RPMI7951 (cell line): ENCODE measurements around the gene FUCA1. TPM values are rescaled to one million over a fixed set of nuclear protein-coding genes. Genes with fewer than 3 reads are reported as not detected.
A peak's percentile ranks its signal among the peaks of the same experiment; 100 is the strongest.

Source experiments
- DNase-seq: peaks from one replicate; pipeline ENCODE4 v3.0.0-alpha.2; 2012; ENCODE audit warnings: low read depth
- total RNA-seq: library from RNA; depleted of rRNA; stranded (reverse); fragments of >200 nt; shearing (Covaris generic); gene quantifications from 2 replicates; pipeline ENCODE4 v1.2.3, GENCODE V29; 2014; rRNA removed

FUCA1 gene
- total RNA-seq, 1 experiment from 2014 or later = 40.9 TPM

DNA sequence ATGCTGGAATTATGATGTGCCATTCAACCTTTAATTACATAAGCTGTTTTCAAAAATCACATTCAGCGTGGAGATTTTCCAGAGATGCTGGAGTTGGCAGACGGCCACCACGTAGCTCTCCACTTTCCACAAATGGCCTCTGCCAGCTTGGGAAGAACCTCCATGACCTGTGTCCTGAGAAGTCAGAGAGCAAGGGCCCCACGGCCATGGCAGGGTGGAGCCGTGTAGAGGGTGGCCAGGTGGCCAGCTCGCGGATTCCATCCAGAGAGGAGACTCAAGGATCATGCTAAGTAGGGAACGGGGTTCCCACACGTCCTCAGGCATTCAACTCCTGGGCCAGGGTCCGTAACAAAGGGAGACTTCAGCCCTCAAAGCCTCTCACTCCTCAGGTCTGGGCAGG lies 66.2 kb downstream of the FUCA1 start:
- DNase-seq = no peak

DNA sequence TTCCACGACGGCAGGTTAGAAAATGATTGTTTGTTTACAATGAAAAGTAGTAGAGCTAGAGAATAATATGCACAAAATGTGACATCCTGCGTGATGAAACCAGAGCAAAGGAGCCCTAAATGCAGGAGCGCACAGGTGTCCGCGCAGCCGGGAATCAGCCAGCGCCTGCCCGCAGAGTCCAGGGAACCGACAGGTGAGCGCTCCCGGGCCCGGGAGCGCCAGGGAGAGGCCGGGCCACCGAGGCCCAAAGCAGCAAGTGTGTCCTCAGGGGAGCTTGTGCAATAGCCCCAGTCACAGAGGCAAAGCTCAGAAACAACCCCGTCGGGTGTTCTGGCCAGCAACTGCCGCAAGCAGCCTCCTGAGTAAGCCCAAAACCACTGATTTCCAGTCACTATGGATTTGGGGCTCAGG lies 66.7 kb downstream of the FUCA1 start:
- no peak for DNase-seq

DNA sequence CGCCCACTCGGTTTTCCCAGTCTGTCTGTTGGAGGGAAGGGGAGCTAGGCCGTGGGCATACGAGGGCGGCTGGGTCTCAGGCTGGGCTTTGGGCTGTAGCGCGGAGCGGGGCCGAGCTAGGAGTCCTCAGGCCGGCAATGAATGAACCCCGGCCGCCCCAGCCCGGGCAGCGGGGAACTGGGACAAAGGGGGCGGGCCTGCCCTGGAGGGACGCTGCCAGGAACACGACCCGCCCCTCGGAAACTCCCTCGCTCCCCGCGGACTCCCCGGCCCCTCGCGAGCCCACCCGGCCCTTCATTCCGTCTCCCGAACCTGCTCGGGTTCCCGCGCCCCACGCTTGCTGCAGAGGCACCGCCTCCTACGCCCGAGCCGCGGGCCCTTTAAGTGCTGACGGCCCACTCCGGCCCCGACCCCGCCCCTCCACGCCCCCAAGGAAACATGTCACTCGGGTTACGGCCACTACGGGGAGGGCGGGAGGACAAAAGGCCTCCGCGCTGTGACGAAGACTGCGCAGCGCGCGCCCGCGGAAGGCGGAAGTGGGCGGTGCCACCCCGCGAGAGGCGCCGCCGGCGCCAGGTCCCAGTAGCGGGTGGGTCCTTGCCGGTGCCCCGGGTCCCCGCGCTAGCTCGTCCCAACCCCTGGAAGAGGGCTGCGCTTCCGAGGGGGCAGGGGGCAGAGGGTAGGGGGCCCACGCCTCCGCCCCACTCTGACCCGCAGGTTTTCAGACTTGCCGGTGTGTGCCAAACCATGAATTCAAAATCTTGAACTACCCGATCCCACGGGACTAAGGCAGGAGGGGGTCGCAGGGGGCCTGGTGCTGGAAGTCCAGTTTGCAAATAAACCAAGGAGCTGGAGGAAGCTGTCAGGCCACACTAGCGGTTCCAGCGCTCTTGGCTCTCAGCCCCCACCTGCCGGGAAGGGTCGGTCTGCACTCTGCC lies 67.4 kb downstream of the FUCA1 start, which contains the start of gene GALE:
Gene GALE (minus strand): TSS at position 355 of the 938 bp plus-strand sequence. CDS start 1,747 bp downstream, outside the sequence.
- DNase-seq = peak; percentile 96

DNA sequence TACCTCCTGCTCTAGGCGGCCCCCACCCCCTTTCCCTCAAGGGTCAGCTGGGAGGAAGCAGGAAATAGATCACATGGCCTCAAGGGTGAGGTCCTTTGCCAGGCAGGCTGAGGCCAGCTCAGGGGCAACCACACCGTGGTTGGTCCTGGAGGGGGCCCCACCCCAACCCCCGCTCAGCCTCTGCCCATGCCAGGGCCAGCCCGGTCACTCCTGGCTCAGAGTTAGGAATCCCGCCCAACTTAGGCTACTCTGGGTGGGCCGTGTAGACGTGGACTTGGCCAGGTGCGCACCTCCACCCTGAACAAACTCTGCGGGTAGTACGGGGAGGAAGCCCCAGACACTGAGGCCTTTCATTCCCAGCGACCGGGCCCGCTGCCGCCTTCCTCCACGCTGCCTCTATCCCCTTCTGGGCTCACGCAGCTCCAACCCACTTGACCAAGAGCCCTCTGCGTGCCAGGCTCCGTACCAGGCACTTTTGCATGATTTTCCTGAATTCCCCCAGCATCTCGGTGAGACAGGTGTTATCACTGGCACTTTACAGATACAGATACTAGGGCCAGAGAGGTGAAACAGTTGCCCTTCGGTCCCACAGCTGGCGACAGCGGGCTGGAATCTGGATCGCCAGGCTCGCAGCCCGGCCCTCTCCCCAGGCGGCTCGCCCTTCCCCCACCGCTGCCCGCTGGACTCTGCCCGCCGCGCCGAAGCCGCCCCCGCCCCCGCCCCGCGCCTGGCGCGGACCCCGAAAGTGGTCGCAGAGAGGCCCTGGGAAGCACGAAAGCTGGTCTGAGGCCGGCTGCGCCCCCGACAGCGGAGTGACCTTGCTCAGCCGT lies 68.3 kb downstream of the FUCA1 start:
- DNase-seq = peak; percentile 92

DNA sequence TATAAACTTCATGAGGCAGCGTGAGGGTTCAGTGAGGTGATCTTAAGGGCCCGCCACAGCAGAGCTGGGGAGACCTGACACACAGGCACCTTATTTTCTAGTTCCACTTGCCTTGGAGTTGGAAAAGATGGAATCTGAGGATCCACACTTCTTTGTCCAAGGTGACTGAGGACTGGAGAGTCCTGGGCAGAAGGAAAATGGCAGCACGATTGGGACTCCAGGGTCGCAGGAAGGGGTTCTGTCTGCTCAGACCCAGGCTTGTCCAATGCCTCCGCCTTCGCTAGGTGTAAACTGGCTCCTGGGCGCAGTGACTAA lies 68.9 kb downstream of the FUCA1 start:
- no peak for DNase-seq

DNA sequence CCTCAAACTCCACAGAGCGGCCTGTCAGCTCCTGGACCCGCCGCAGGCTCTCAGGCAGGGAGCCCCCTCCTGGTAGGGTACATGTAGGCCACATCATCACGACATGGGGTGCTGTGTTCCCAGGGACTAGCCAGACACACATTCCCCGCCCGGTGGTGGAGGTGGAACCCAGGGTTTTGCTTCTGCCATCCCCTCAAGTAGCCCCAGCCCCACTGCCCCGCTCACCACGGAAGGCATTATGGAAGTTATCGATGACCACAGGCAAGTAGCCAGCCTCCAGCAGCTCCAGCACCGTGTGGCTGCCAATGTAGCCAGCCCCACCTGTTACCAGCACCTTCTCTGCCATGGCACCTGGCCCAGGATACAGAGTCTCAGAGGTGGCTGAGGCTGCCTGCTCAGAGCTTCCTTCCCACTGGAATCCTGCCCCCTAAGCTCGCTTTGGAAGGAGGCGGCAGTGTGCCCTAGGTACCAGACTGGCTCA lies 69.4 kb downstream of the FUCA1 start:
- no peak for DNase-seq

DNA sequence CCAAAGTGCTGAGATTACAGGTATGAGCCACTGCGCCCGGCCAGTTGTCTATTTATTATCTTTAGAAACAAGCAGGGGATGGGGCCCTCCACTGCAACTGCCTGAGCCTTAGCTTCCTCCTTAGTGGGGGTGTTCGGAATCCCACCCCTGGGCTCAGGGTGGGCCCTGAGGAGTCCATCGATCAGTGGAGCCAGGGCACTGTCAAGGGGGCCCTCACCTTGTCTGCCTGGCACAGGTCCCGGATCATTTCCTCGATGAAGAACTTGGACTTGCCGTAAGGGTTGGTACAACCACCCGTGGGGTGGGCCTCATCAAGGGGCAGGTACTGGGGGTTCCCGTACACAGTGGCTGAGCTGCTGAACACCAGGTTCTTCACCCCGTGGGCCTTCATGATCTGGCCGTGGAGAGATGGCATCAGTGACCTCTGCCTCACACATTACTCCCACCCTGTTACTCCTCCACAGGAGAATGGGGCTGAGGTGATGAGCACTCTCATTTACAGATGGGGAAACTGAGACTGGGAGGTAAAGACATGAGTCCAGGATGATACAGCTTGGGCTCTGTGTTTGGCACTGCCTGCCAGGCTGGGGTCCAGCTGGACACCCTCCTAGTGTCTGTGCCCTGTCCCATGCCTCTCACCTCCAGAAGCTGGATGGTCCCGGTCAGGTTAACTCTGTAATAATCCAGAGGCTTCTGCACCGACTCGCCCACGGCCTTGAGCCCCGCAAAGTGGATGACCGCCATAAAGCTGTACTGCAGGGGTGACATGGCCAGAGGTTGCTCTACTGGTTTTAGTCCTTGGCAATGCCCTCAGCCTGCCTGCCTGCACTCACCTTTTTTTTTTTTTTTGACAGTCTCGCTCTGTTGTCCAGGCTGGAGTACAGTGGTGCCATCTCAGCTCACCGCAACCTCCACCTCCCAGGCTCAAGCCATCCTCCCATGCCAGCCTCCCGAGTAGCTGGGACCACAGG lies 70.3 kb downstream of the FUCA1 start:
- no peak for DNase-seq

DNA sequence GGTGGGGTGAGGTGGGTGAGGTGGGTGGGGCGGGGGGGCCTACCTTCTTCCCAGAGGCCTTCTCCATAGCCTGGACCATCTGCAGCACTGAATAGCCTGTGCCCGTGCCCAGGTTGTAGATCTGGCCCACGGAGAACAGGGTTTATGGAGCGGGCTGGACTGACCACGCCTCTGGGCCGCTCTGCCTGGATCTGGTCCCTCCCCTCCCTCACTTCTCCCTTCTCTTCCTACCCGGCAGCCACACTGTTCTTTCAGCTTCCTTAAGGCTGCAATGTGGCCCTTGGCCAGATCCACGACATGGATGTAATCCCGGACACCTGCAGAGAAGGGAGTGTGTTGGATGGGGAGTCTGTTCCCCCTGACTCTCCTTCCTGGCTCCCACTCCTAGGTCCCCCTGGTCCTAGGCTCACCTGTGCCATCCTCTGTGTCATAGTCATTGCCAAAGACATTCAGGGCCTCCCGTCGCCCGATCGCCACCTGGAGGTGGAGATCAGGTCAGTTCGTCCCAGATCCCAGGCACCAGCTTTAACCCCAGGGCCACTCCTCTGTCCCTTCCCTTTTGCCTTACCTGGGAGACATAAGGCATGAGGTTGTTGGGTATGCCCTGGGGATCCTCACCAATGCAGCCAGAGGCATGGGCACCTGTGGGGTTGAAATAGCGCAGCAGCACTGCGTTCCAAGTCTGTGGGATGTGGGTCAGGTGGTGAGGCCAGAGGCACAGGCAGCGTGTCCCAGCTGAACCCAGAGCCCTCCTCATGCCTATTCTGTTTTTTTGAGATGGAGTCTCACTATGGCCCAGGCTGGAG lies 71.4 kb downstream of the FUCA1 start:
- no peak for DNase-seq

DNA sequence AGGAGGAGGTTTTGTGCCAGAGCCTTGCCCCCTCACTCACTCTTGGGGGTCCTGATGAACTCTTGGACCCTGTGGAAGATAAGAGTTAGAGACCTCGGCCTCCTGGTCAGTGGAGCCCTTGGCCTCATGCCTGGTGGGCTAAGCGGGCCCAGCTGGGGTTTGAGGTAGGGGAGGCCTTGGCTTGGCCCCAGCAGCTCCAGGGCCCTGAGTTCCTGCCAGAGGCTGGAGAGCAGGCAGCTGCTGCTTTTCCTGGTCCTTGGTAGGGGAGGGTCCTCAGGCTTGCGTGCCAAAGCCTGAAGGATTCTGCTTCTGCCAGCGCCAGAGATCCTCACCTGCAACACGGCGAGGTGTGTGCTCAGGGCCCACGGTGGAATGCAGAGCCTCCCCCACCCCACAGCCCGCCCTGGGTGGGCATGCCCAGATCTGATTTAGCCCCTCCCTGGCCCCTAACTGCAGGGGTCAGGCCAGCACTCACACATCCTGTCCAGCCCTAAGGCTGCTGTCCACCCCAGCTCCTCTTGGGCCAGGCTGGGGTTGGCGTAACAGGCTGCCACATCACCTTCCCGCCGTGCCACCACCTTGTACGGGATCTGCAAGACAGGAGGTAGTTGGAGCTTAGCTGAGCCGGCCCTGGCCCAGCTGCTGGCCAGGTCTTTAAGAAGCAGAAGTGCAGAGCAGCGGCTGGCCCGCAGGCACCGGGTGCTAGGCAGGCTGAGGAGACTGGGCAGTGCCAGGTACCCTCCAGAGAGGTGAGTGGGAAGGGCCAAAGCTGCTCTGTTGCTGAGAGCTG lies 72.2 kb downstream of the FUCA1 start:
- no peak for DNase-seq

Other genes with a start within 250 kb of the FUCA1 start
- gene RPL11, start 176.5 kb downstream of the FUCA1 start, total RNA-seq = 1,145 and 1,398 TPM in 2 replicates
- 48.9 and 57.0 TPM in 2 replicates for gene ELOA, start 124.8 kb downstream of the FUCA1 start, total RNA-seq
- 42.3 and 47.0 TPM in 2 replicates for gene PITHD1, start 89.9 kb downstream of the FUCA1 start, total RNA-seq
- 62.6 and 74.3 TPM in 2 replicates for gene LYPLA2, start 77.1 kb downstream of the FUCA1 start, total RNA-seq
- 58.3 and 67.8 TPM in 2 replicates for gene GALE, start 67.5 kb downstream of the FUCA1 start, total RNA-seq
- gene HMGCL, start 42.9 kb downstream of the FUCA1 start, total RNA-seq = 40.7 and 45.7 TPM in 2 replicates
- gene CNR2, start 45.1 kb upstream of the FUCA1 start, total RNA-seq = not detected in 2 replicates
- gene PNRC2, start 91.5 kb upstream of the FUCA1 start, total RNA-seq = 111 and 115 TPM in 2 replicates
- gene SRSF10, start 112.0 kb upstream of the FUCA1 start, total RNA-seq = 99.5 and 107 TPM in 2 replicates
- gene MYOM3, start 243.8 kb upstream of the FUCA1 start, total RNA-seq = under 0.01 and 0.12 TPM in 2 replicates